SK-N-SH (cell line): ENCODE results near the gene TCIRG1. TPM values are rescaled to one million over a fixed set of nuclear protein-coding genes. Genes with fewer than 3 reads are reported as not detected.
A peak's percentile ranks its signal among the peaks of the same experiment; 100 is the strongest.

Experiments used
- CTCF ChIA-PET: fragments of 300-600, 350-600 bp; formaldehyde crosslinking; extraction: SDS; loops from one replicate; lab custom pipeline; 2021; lab: Yijun Ruan, JAX
- POLR2A ChIA-PET: fragments of 350-600 bp; sonication (Branson Sonifier 250); formaldehyde crosslinking; extraction: SDS; loops from one replicate; lab custom pipeline; 2020; ENCODE audit warnings: antibody characterized with exemption, inconsistent platforms; lab: Yijun Ruan, JAX
- DNase-seq: peaks from one replicate; pipeline ENCODE4 v3.0.0; 2012
- H2AFZ ChIP-seq: fragments of 200-600 bp; sonication (generic); 2 replicates; pipeline ENCODE4 v1.8.1; 2016; ENCODE audit warnings: antibody characterized with exemption, mild to moderate bottlenecking, low read depth
- H3F3A ChIP-seq: fragments of 200-600 bp; sonication (generic); replicated peaks from 2 replicates; pipeline ENCODE3; 2016; ENCODE audit warnings: antibody characterized with exemption, mild to moderate bottlenecking; ENCODE audit not compliant: insufficient read depth
- H3K27ac ChIP-seq, 2 experiments: fragments of 200-500 bp in 1 of 2; fragments of 200-600 bp in 1 of 2; sonication (Bioruptor generic) in 1 of 2; sonication (generic), shearing (Covaris generic) in 1 of 2; 2 replicates each; pipeline versions ENCODE4 v1.5.1 to v1.6.1; 2014 to 2016; ENCODE audit warnings: low read depth in 2 of 2, inconsistent platforms in 1 of 2, low read length in 1 of 2, mild to moderate bottlenecking in 1 of 2, mixed read lengths in 1 of 2
- H3K27me3 ChIP-seq: fragments of 200-600 bp; sonication (generic), shearing (Covaris generic); 2 replicates; pipeline ENCODE4 v1.6.1; 2016; ENCODE audit warnings: mixed run types; ENCODE audit not compliant: insufficient read depth
- H3K36me3 ChIP-seq, 2 experiments: fragments of 200-500 bp in 1 of 2; fragments of 200-600 bp in 1 of 2; sonication (Bioruptor generic) in 1 of 2; sonication (generic) in 1 of 2; replicated peaks in 1 of 2; 2 replicates each; pipeline versions ENCODE3 to v1.5.1; 2014 to 2016; ENCODE audit warnings: low read length in 1 of 2, mild to moderate bottlenecking in 1 of 2; ENCODE audit not compliant: insufficient read depth in 2 of 2, control insufficient read depth in 1 of 2
- H3K4me1 ChIP-seq, 2 experiments: fragments of 200-500 bp in 1 of 2; fragments of 200-600 bp in 1 of 2; sonication (Bioruptor generic) in 1 of 2; sonication (generic), shearing (Covaris generic) in 1 of 2; 2 replicates each; pipeline versions ENCODE4 v1.5.1 to v1.6.1; 2014 to 2016; ENCODE audit warnings: low read depth in 1 of 2, low read length in 1 of 2, mixed run types in 1 of 2; ENCODE audit not compliant: insufficient read depth in 2 of 2, control insufficient read depth in 1 of 2
- H3K4me2 ChIP-seq: fragments of 200-600 bp; sonication (generic), shearing (Covaris generic); 2 replicates; pipeline ENCODE4 v1.6.1; 2017; ENCODE audit warnings: mixed run types
- H3K4me3 ChIP-seq, 2 experiments: fragments of 200-500 bp in 1 of 2; fragments of 200-600 bp in 1 of 2; sonication (Bioruptor generic) in 1 of 2; sonication (generic), shearing (Covaris generic) in 1 of 2; 2 replicates each; pipeline versions ENCODE4 v1.5.1 to v1.8.1; 2014 to 2016; ENCODE audit warnings: low read depth in 2 of 2, inconsistent platforms in 1 of 2, low read length in 1 of 2, mild to moderate bottlenecking in 1 of 2, mixed read lengths in 1 of 2, moderate library complexity in 1 of 2
- H3K79me2 ChIP-seq: fragments of 200-600 bp; sonication (generic); 2 replicates; pipeline ENCODE4 v1.8.1; 2017; ENCODE audit warnings: mild to moderate bottlenecking; ENCODE audit not compliant: insufficient read depth
- H3K9ac ChIP-seq: fragments of 200-600 bp; sonication (generic); 2 replicates; pipeline ENCODE4 v1.6.1; 2017; ENCODE audit warnings: mixed run types
- H3K9me2 ChIP-seq: fragments of 200-600 bp; sonication (generic); 2 replicates; pipeline ENCODE4 v1.6.1; 2017; ENCODE audit warnings: mixed run types
- H3K9me3 ChIP-seq: fragments of 200-600 bp; sonication (generic); 2 replicates; pipeline ENCODE4 v1.6.1; 2017; ENCODE audit warnings: mixed run types, mild to moderate bottlenecking, moderate library complexity
- H4K20me1 ChIP-seq: fragments of 200-600 bp; sonication (generic); 2 replicates; pipeline ENCODE4 v1.6.1; 2017; ENCODE audit warnings: mild to moderate bottlenecking, mixed run types; ENCODE audit not compliant: insufficient read depth
- CHD2 ChIP-seq: fragments of 150-350 bp; IDR thresholded peaks from 2 replicates; pipeline ENCODE4 v1.6.1; 2018; ENCODE audit warnings: low read length; ENCODE audit not compliant: partially characterized antibody
- ELF1 ChIP-seq: IDR thresholded peaks from 2 replicates; pipeline ENCODE4 v1.4.0; 2012
- EP300 ChIP-seq, 2 experiments: IDR thresholded peaks; 2 replicates each; pipeline versions ENCODE4 v1.4.0 to v1.6.1; 2012; ENCODE audit warnings: borderline replicate concordance in 1 of 2, low read depth in 1 of 2, low read length in 1 of 2
- EZH2phosphoT487 ChIP-seq: fragments of 200-600 bp; sonication (generic); IDR thresholded peaks from 2 replicates; pipeline ENCODE4 v1.6.1; 2017; ENCODE audit warnings: low read depth, mixed run types, mild to moderate bottlenecking, antibody characterized with exemption, moderate library complexity, borderline replicate concordance
- FOSL2 ChIP-seq: IDR thresholded peaks from 2 replicates; pipeline ENCODE4 v1.4.0; 2012; ENCODE audit warnings: low read depth, mild to moderate bottlenecking, moderate library complexity, borderline replicate concordance
- FOXJ3 ChIP-seq: sonication (generic); formaldehyde crosslinking; IDR thresholded peaks from 2 replicates; pipeline ENCODE4 v1.5.1; 2020; ENCODE audit warnings: mild to moderate bottlenecking, missing genetic modification reagents
- FOXM1 ChIP-seq: IDR thresholded peaks from 2 replicates; pipeline ENCODE4 v1.4.0; 2012; ENCODE audit warnings: low read depth, mild to moderate bottlenecking
- GABPA ChIP-seq: IDR thresholded peaks from 2 replicates; pipeline ENCODE4 v1.4.0; 2012; ENCODE audit warnings: low read depth, mild to moderate bottlenecking
- IRF3 ChIP-seq: fragments of 150-350 bp; IDR thresholded peaks from 2 replicates; pipeline ENCODE4 v1.6.1; 2016; ENCODE audit warnings: mild to moderate bottlenecking, low read depth, low read length
- MXI1 ChIP-seq: IDR thresholded peaks from 2 replicates; pipeline ENCODE4 v1.6.1; 2012; ENCODE audit warnings: mild to moderate bottlenecking, low read depth, low read length, improper control_type of control experiment
- NFIC ChIP-seq: IDR thresholded peaks from 2 replicates; pipeline ENCODE4 v1.4.0; 2012; ENCODE audit warnings: borderline replicate concordance
- NRF1 ChIP-seq: IDR thresholded peaks from 2 replicates; pipeline ENCODE4 v1.6.1; 2012; ENCODE audit warnings: low read depth, mild to moderate bottlenecking, low read length
- PBX3 ChIP-seq: IDR thresholded peaks from 2 replicates; pipeline ENCODE4; 2012
- POLR2AphosphoS5 ChIP-seq: IDR thresholded peaks from 2 replicates; pipeline ENCODE4 v1.6.1; 2012; ENCODE audit warnings: low read depth, low read length
- RAD21 ChIP-seq: IDR thresholded peaks from 2 replicates; pipeline ENCODE4 v1.6.1; 2012; ENCODE audit warnings: mild to moderate bottlenecking, low read length
- RCOR1 ChIP-seq: fragments of 150-350 bp; IDR thresholded peaks from 2 replicates; pipeline ENCODE4 v1.6.1; 2017; ENCODE audit warnings: antibody characterized with exemption, low read length
- RFX5 ChIP-seq: IDR thresholded peaks from 2 replicates; pipeline ENCODE4 v1.6.1; 2012; ENCODE audit warnings: mild to moderate bottlenecking, improper control_type of control experiment, low read length
- RXRA ChIP-seq: IDR thresholded peaks from 2 replicates; pipeline ENCODE4 v1.4.0; 2012; ENCODE audit warnings: low read depth, mild to moderate bottlenecking, borderline replicate concordance
- SIN3A ChIP-seq: IDR thresholded peaks from 2 replicates; pipeline ENCODE4 v1.6.1; 2012; ENCODE audit warnings: low read depth, mild to moderate bottlenecking, low read length, moderate library complexity, borderline replicate concordance
- TAF1 ChIP-seq: IDR thresholded peaks from 2 replicates; pipeline ENCODE4 v1.6.1; 2012; ENCODE audit warnings: low read depth, mild to moderate bottlenecking, low read length, moderate library complexity, borderline replicate concordance
- TCF12 ChIP-seq: IDR thresholded peaks from 2 replicates; pipeline ENCODE4 v1.4.0; 2012
- YY1 ChIP-seq: IDR thresholded peaks from 2 replicates; pipeline ENCODE4 v1.4.0; 2012; ENCODE audit warnings: low read depth, mild to moderate bottlenecking
- ZBTB33 ChIP-seq: IDR thresholded peaks from 2 replicates; pipeline ENCODE4 v1.4.0; 2012; ENCODE audit warnings: low read depth, borderline replicate concordance
- WGBS: methylation state at CpG from one replicate; pipeline ENCODE4 v1.1.6; 2017; ENCODE audit warnings: low lambda C conversion rate; 5-methylcytosine and 5-hydroxymethylcytosine counted together
- polyA plus RNA-seq, 3 experiments: library from polyadenylated mRNA; depleted of rRNA; stranded (reverse); fragments of >200 nt; gene quantifications; 2 replicates each; pipeline ENCODE4 v1.2.3, GENCODE V29; 2012
- TF ChIP-seq, protein P1 (sequence below): fragments of 200-600 bp; sonication (generic); IDR thresholded peaks from 2 replicates; pipeline ENCODE4 v1.6.1; 2017; ENCODE audit warnings: antibody characterized with exemption, mild to moderate bottlenecking, moderate library complexity
- TF ChIP-seq, protein P2 (sequence below): IDR thresholded peaks from 2 replicates; pipeline ENCODE4 v1.4.0; 2012; ENCODE audit warnings: low read depth

TCIRG1 gene
- polyA plus RNA-seq, 1 of the 3 experiments (the other 2 are of a cell fraction): 0.58 TPM

DNA sequence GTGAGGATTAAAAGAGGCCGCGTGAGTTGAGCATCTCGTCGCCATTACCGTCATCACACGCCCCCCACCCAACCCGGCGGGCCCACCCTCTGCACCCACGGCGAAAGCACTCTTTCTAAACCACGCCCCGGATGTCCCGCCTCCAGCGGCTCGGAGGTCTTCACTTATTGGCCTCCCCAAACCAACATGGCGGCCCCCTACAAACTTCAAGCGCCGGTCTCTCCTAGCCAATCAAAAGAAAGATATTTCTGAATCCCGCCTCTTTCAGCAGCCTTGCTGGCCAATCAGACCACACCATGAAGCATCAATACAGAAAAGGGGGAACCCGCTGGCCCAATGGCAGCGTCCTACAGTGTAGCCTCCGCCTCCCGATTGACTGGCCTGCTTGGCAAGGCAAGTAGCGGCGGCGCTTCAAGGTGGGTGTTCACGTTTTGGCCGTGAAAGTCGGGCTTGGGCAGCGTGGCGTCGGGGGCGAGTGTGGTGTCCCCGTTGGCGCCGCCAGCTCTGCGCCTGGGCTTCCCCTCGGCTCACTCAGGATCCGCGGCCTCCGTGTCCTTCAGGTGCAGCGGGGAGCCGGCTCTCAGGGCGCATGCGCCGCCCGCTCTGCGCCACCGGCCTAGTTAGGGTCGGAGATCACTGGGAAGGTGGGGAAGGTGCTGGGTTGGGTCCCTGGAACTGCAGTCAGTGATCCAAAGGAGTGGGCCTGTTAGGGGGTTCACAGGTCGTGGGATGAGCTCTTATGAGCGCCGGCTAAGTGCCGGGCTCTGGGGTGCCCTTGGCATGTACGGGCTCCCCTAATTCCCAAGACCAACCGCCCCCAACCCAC lies 8.3 kb upstream of the TCIRG1 start, which contains the start of gene NDUFS8:
TSS of gene NDUFS8 (plus strand) at position 364 of the 826 bp plus-strand sequence. CDS start 1,471 bp downstream, outside the sequence.
- Histone ChIP-seq H3K36me3 (peaks cover 13 to 14% of the 10 kb centered on the region in 2 experiments), H3K9me2 (no peaks in the 10 kb centered on the region), H3K4me3 (peak within 1 kb of the TSS; percentile 77 to 81), H3F3A (peaks cover 29% of the 10 kb centered on the region), H3K9ac (peak within 1 kb of the TSS; percentile 89), H3K79me2 (peaks cover 38% of the 10 kb centered on the region), H3K4me1 (peaks cover 30 to 36% of the 10 kb centered on the region in 2 experiments; a peak in 3 of 4 replicates), H3K27me3 (no peaks in the 10 kb centered on the region)
- under 1% methylated on average over 41 of the region's 56 CpGs for WGBS
- CTCF ChIA-PET: interaction anchor here (1.1 to 1.6 kb wide), 2 partner anchors 12 to 267 kb away, joined by 3 read pairs; no protein-coding TSS in a partner anchor
- TF ChIP-seq, protein P1, sequence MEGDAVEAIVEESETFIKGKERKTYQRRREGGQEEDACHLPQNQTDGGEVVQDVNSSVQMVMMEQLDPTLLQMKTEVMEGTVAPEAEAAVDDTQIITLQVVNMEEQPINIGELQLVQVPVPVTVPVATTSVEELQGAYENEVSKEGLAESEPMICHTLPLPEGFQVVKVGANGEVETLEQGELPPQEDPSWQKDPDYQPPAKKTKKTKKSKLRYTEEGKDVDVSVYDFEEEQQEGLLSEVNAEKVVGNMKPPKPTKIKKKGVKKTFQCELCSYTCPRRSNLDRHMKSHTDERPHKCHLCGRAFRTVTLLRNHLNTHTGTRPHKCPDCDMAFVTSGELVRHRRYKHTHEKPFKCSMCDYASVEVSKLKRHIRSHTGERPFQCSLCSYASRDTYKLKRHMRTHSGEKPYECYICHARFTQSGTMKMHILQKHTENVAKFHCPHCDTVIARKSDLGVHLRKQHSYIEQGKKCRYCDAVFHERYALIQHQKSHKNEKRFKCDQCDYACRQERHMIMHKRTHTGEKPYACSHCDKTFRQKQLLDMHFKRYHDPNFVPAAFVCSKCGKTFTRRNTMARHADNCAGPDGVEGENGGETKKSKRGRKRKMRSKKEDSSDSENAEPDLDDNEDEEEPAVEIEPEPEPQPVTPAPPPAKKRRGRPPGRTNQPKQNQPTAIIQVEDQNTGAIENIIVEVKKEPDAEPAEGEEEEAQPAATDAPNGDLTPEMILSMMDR: no peak
- TF ChIP-seq FOSL2: no peak
- peak; percentile 85 for TF ChIP-seq CHD2
- peak; percentile 16; the same call in 1 of the 2 replicates for TF ChIP-seq TAF1
- no peak for TF ChIP-seq RAD21
- peak; percentile 82 for TF ChIP-seq NRF1
- peak; percentile 27; the same call in 1 of the 2 replicates for TF ChIP-seq POLR2AphosphoS5
- TF ChIP-seq TCF12: no peak
- TF ChIP-seq NFIC: no peak
- peak; percentile 71 for TF ChIP-seq IRF3
- TF ChIP-seq, protein P2, sequence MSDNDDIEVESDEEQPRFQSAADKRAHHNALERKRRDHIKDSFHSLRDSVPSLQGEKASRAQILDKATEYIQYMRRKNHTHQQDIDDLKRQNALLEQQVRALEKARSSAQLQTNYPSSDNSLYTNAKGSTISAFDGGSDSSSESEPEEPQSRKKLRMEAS: no peak; the same call in none of the 2 replicates
- peak; percentile 84 for TF ChIP-seq PBX3
- TF ChIP-seq RFX5: peak; percentile 65
- no peak for TF ChIP-seq ZBTB33
- TF ChIP-seq FOXJ3 (CRISPR knock-in tag): no peak
- no peak for TF ChIP-seq RCOR1
- peak; percentile 81 for TF ChIP-seq GABPA
- TF ChIP-seq RXRA: no peak
- peak; percentile 94 for TF ChIP-seq YY1
- TF ChIP-seq SIN3A: 0 out of 2 replicates have a peak, but pooled peaks have one; percentile 21
- TF ChIP-seq MXI1: peak; percentile 71
- TF ChIP-seq FOXM1: no peak
- no peak for TF ChIP-seq EP300 (IDR thresholded peaks at IDR 0.05; ENCODE audit: borderline replicate concordance in 1 of 2, low read depth in 1 of 2, low read length in 1 of 2)
- no peak for TF ChIP-seq ELF1
- TF ChIP-seq EZH2phosphoT487: no peak
- TF ChIP-seq, all 33 proteins: peak for 11
- Histone ChIP-seq H3K9me3 (no peaks in the 10 kb centered on the region), H2AFZ (peak within 1 kb of the TSS; percentile 56), H3K27ac (peak within 1 kb of the TSS; percentile 85 to 99), H3K4me2 (peak within 1 kb of the TSS; percentile 79), H4K20me1 (no peaks in the 10 kb centered on the region)
- DNase-seq: peak; percentile 99
- POLR2A ChIA-PET: no interaction called here
